H1 (cell line): Measurements from ENCODE around the gene HSF5. TPM values are rescaled to one million over a fixed set of nuclear protein-coding genes. Genes with fewer than 3 reads are reported as not detected.

ENCODE experiments used
- KDM1A ChIP-seq: fragments of 200-600, 300-600 bp; sonication (generic); IDR thresholded peaks from 2 replicates; pipeline ENCODE4 v1.7.1; 2016; ENCODE audit warnings: mild to moderate bottlenecking, low read length, borderline replicate concordance
- NRF1 ChIP-seq: IDR thresholded peaks from 2 replicates; pipeline ENCODE4 v1.6.1; 2011; ENCODE audit warnings: mild to moderate bottlenecking, low read depth, low read length, improper control_type of control experiment
- POLR2A ChIP-seq, 2 experiments: IDR thresholded peaks; 1 replicate in 1 of 2; 2 replicates in 1 of 2; pipeline ENCODE4 v1.6.1; 2011; ENCODE audit warnings: low read depth in 2 of 2, low read length in 2 of 2, mild to moderate bottlenecking in 2 of 2; ENCODE audit errors: control extremely low read depth in 1 of 2
- TAF7 ChIP-seq: optimal IDR thresholded peaks from 2 replicates; pipeline ENCODE3; 2011; ENCODE audit warnings: low read depth, mild to moderate bottlenecking, inconsistent platforms, low read length, moderate library complexity, borderline replicate concordance
- polyA plus RNA-seq, 7 experiments: library from polyadenylated mRNA; depleted of rRNA in 3 of 7; stranded (reverse) in 5 of 7; unstranded in 2 of 7; fragments of >200 nt in 5 of 7; fragments of 200-250 nt in 2 of 7; gene quantifications; 1 replicate in 5 of 7; 2 replicates in 1 of 7; 4 replicates in 1 of 7; pipeline versions ENCODE4 v1.2.1 to v1.2.3, GENCODE V29; 2011 to 2013; ENCODE audit warnings: missing spikeins in 2 of 7, mixed read lengths in 2 of 7
- total RNA-seq: library from RNA; stranded (reverse); fragmentation: NEBNext Ultra II Directional; extraction: Animal tissue kit (Norgen Biotek cat#: 25700); gene quantifications from 2 replicates; pipeline ENCODE4 v1.2.1, GENCODE V29; 2021

Gene HSF5
- total and polyA plus RNA-seq, 2 of the 8 experiments (the other 6 are each of a cell fraction or from before 2014, with no cell fraction given) = not detected

DNA sequence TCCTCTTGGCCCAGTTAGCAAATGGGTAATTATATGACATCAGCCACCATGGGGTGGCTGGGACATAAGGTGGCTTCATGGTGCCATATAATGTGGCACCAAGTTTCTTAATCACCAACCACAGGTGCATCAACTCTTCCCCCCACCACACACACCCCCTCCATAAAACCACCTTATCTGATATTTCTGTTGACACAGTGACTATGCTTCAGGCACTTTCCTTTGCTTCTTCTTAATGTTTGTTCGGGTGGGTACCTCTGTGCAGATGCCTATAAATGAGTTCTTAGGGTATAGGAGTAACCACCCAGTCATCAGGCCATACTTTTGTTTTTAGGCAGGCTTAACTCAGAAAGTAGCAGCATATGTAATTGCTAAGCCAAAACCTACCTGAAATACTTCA, 100.4 kb downstream of the HSF5 start (continued):
- TF ChIP-seq NRF1 (no peak), KDM1A (no peak), POLR2A (IDR thresholded peaks at IDR 0.05; ENCODE audit: control extremely low read depth in 1 of 2, low read depth in 2 of 2, low read length in 2 of 2) (no peak), TAF7 (no peak)
- TF ChIP-seq, all 59 proteins: peak for 0
